Measurements from ENCODE around the gene TAF5L.

DNA sequence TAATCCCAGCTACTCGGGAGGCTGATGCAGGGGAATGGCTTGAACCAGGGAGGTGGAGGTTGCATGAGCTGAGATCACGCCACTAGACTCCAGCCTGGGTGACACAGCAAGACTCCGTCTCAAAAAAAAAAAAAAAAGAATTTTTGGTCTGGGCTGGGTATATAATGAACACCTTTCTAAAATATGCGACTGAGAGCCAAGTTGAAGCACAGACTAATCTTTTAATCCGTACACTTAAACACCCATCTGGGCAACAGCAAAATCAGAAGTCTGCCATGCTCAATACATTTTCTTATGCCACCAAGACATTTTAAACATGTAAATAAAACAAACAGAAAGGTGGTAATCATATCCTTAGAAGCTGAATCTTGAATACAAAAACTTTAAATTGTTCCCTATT is 35.8 kb downstream of the TAF5L start:
- TF ChIP-seq CTCF (IDR thresholded peaks at IDR 0.05), result no peak
- no peak for TF ChIP-seq POLR2A (IDR thresholded peaks at IDR 0.05)
